B cell (primary cell): ENCODE measurements around the gene GSE1. TPM values are rescaled to one million over a fixed set of nuclear protein-coding genes. Genes with fewer than 3 reads are reported as not detected.

Experiments used
- ATAC-seq: fragments of 200-7000 bp; cut with Tn5 transposase; one replicate; pipeline ENCODE4 v1.10.0; 2021; ENCODE audit warnings: low read depth, mild to moderate bottlenecking, moderate number of reproducible peaks, moderate library complexity
- CTCF ChIA-PET: fragments of 350-600 bp; sonication (Branson Sonifier 250); formaldehyde crosslinking; loops from one replicate; lab custom pipeline; 2021; ENCODE audit warnings: antibody characterized with exemption, inconsistent platforms; lab: Charles Lee
- POLR2A ChIA-PET: fragments of 350-600 bp; sonication (Branson Sonifier 250); formaldehyde crosslinking; loops from one replicate; lab custom pipeline; 2021; ENCODE audit warnings: antibody characterized with exemption; lab: Charles Lee
- DNase-seq: peaks from one replicate; pipeline ENCODE4 v3.0.0; 2013
- H2AFZ ChIP-seq: 2 replicates; pipeline ENCODE4 v1.6.1; 2012; ENCODE audit warnings: mild to moderate bottlenecking, low read depth, low read length; ENCODE audit not compliant: insufficient read depth, poor library complexity, severe bottlenecking
- H3K27ac ChIP-seq, 2 donors: 1 replicate in 1 of 2; 2 replicates in 1 of 2; pipeline ENCODE4 v1.5.1; 2012 to 2013; ENCODE audit warnings: low read length in 2 of 2, mild to moderate bottlenecking in 2 of 2, moderate library complexity in 1 of 2
- H3K27me3 ChIP-seq, 4 experiments: fragments of 200-600 bp in 1 of 4; sonication (generic) in 1 of 4; replicated peaks in 1 of 4; 1 replicate in 2 of 4; 2 replicates in 2 of 4; pipeline versions ENCODE4 v1.6.1 to v1.7.0; 2013 to 2016; ENCODE audit warnings: low read length in 3 of 4, mild to moderate bottlenecking in 2 of 4, mixed read lengths in 1 of 4, moderate library complexity in 1 of 4; ENCODE audit not compliant: insufficient read depth in 4 of 4, control insufficient read depth in 3 of 4; ENCODE audit errors: control extremely low read depth in 1 of 4
- H3K36me3 ChIP-seq, 2 experiments: replicated peaks in 1 of 2; 1 replicate in 1 of 2; 2 replicates in 1 of 2; pipeline versions ENCODE4 v1.6.1 to v1.7.1; 2013; ENCODE audit warnings: low read length in 1 of 2; ENCODE audit not compliant: insufficient read depth in 2 of 2, control insufficient read depth in 1 of 2; ENCODE audit errors: control extremely low read depth in 1 of 2, extremely low read depth in 1 of 2
- H3K4me1 ChIP-seq, 2 donors: fragments of 200-600 bp in 1 of 2; sonication (generic) in 1 of 2; 1 replicate in 1 of 2; 2 replicates in 1 of 2; pipeline versions ENCODE4 v1.5.1 to v1.6.1; 2013 to 2017; ENCODE audit warnings: low read length in 2 of 2; ENCODE audit not compliant: control insufficient read depth in 2 of 2, insufficient read depth in 2 of 2
- H3K4me2 ChIP-seq: replicated peaks from 2 replicates; pipeline ENCODE3; 2012; ENCODE audit warnings: mild to moderate bottlenecking, low read depth, low read length; ENCODE audit not compliant: poor library complexity, severe bottlenecking
- H3K4me3 ChIP-seq, 5 experiments: fragments of 200-600 bp in 1 of 5; sonication (generic) in 1 of 5; 1 replicate in 3 of 5; 2 replicates in 2 of 5; pipeline versions ENCODE4 v1.5.1 to v1.7.0; 2011 to 2016; ENCODE audit warnings: low read length in 4 of 5, mild to moderate bottlenecking in 4 of 5, low read depth in 2 of 5, control low read depth in 1 of 5, moderate library complexity in 1 of 5; ENCODE audit not compliant: insufficient read depth in 1 of 5; ENCODE audit errors: control extremely low read depth in 1 of 5, extremely low read depth in 1 of 5
- H3K79me2 ChIP-seq: fragments of 200-600 bp; sonication (generic); one replicate; pipeline ENCODE4 v1.6.0; 2016; ENCODE audit warnings: low read length; ENCODE audit not compliant: control insufficient read depth, insufficient read depth
- H3K9ac ChIP-seq: fragments of 200-600 bp; sonication (generic); 2 replicates; pipeline ENCODE4 v1.6.1; 2017; ENCODE audit warnings: mild to moderate bottlenecking, low read length, moderate library complexity
- H3K9me3 ChIP-seq, 3 donors: one replicate each; pipeline versions ENCODE4 v1.6.1 to v1.7.1; 2013; ENCODE audit warnings: low read length in 2 of 3; ENCODE audit not compliant: control insufficient read depth in 2 of 3, insufficient read depth in 1 of 3; ENCODE audit errors: control extremely low read depth in 1 of 3
- H4K20me1 ChIP-seq: 2 replicates; pipeline ENCODE4 v1.6.0; 2012; ENCODE audit warnings: mild to moderate bottlenecking, low read length; ENCODE audit not compliant: insufficient read depth, control insufficient read depth, poor library complexity, severe bottlenecking
- H3K27ac Mint-ChIP-seq: one replicate; pipeline ENCODE4 v1.8.0; 2021; ENCODE audit warnings: mixed read lengths
- H3K27me3 Mint-ChIP-seq: one replicate; pipeline ENCODE4 v1.8.0; 2021; ENCODE audit warnings: mixed read lengths
- H3K4me1 Mint-ChIP-seq: one replicate; pipeline ENCODE4 v1.8.0; 2021; ENCODE audit warnings: mixed read lengths
- H3K4me3 Mint-ChIP-seq: one replicate; pipeline ENCODE4 v1.8.0; 2021; ENCODE audit warnings: mixed read lengths
- H3K9me3 Mint-ChIP-seq: one replicate; pipeline ENCODE4 v1.8.0; 2022; ENCODE audit warnings: mixed read lengths; ENCODE audit not compliant: insufficient read depth
- EZH2 ChIP-seq: IDR thresholded peaks from 2 replicates; pipeline ENCODE4 v1.6.1; 2012; ENCODE audit warnings: borderline replicate concordance, low read depth, mild to moderate bottlenecking, moderate library complexity, low read length; ENCODE audit not compliant: insufficient read depth, poor library complexity, severe bottlenecking
- WGBS: methylation state at CpG from one replicate; pipeline ENCODE4 v1.1.5; 2013; ENCODE audit warnings: missing lambda C conversion rate; ENCODE audit not compliant: insufficient coverage; 5-methylcytosine and 5-hydroxymethylcytosine counted together
- intact Hi-C: fragments of 100-400 bp; cut with micrococcal nuclease; formaldehyde crosslinking; loops from one replicate; pipeline ENCODE4 v1.10.0; 2022
- polyA plus RNA-seq: library from polyadenylated mRNA; depleted of rRNA; stranded (reverse); fragments of >200 nt; gene quantifications from 2 replicates; pipeline ENCODE4 v1.2.3, GENCODE V29; 2012
- total RNA-seq, 2 donors: library from RNA; stranded (reverse); fragments of 120-200 nt in 1 of 2; gene quantifications; 1 replicate in 1 of 2; 2 replicates in 1 of 2; pipeline versions ENCODE4 v1.2.3 to v1.2.4, GENCODE V29; 2013 to 2022
- TF ChIP-seq, protein P1 (sequence below): fragments of 200-600 bp; IDR thresholded peaks from one replicate; pipeline ENCODE4 v1.8.0; 2022; ENCODE audit warnings: antibody characterized with exemption, mild to moderate bottlenecking

The GSE1 gene
- total and polyA plus RNA-seq, 2 donors (not counting 1 experiment from before 2014, with no cell fraction given): 57.3 to 76.1 TPM

GRCh38 chr16:85661740-85662481, 48.8 kb downstream of the GSE1 start:
- POLR2A ChIA-PET: no interaction called here
- no peak overlapping the region for H3K4me2 ChIP-seq
- H3K4me1 ChIP-seq: no peaks in the 10 kb centered on the region
- Mint-ChIP-seq H3K4me3 (no peak overlapping the region), H3K27ac (no peak overlapping the region), H3K9me3 (no peaks in the 10 kb centered on the region), H3K4me1 (peaks cover 4% of the 10 kb centered on the region), H3K27me3 (no peaks in the 10 kb centered on the region)
- ATAC-seq (no peak), DNase-seq (no peak)
- H3K9ac ChIP-seq: no peak overlapping the region
- no peak overlapping the region for H2AFZ ChIP-seq
- no peak overlapping the region for H3K4me3 ChIP-seq
- H3K79me2 ChIP-seq: peaks cover 12% of the 10 kb centered on the region
- no peaks in the 10 kb centered on the region for H3K9me3 ChIP-seq
- 96% methylated on average over 25 of the region's 26 CpGs for WGBS
- H3K36me3 ChIP-seq: peaks cover 3 to 87% of the 10 kb centered on the region in 2 experiments
- H4K20me1 ChIP-seq: peaks cover 60% of the 10 kb centered on the region
- CTCF ChIA-PET: interaction anchor here (1.4 to 6.7 kb wide), 3 partner anchors 55 to 99 kb away, joined by 4 to 58 read pairs (median 45); no protein-coding TSS in a partner anchor
- H3K27me3 ChIP-seq: no peaks in the 10 kb centered on the region
- intact Hi-C loops: no loop called here
- no peak overlapping the region for H3K27ac ChIP-seq
- no peak for TF ChIP-seq EZH2
- TF ChIP-seq, protein P1, sequence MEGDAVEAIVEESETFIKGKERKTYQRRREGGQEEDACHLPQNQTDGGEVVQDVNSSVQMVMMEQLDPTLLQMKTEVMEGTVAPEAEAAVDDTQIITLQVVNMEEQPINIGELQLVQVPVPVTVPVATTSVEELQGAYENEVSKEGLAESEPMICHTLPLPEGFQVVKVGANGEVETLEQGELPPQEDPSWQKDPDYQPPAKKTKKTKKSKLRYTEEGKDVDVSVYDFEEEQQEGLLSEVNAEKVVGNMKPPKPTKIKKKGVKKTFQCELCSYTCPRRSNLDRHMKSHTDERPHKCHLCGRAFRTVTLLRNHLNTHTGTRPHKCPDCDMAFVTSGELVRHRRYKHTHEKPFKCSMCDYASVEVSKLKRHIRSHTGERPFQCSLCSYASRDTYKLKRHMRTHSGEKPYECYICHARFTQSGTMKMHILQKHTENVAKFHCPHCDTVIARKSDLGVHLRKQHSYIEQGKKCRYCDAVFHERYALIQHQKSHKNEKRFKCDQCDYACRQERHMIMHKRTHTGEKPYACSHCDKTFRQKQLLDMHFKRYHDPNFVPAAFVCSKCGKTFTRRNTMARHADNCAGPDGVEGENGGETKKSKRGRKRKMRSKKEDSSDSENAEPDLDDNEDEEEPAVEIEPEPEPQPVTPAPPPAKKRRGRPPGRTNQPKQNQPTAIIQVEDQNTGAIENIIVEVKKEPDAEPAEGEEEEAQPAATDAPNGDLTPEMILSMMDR: no peak

DNA sequence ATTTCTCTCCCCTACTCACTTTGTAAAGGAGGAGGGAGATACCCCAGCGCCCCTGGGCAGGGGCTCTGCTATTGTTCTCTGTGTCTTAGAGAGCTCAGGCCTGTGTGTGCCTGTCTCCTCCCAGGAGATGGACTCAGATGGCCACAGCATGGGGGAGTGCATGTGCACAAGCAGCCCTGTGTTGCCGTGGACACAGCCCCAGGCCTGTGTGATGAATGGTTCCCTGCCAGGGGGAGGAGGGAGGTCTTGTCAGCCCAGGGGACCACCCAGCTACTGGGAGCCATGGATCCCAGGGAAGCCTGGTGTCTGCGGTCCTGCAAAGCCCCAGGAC, 49.3 kb downstream of the GSE1 start:
- Histone ChIP-seq H3K36me3 (peaks cover 3 to 87% of the 10 kb centered on the region in 2 experiments), H3K4me3 (no peak overlapping the region), H3K79me2 (peaks cover 12% of the 10 kb centered on the region), H3K4me2 (no peak overlapping the region), H3K4me1 (no peaks in the 10 kb centered on the region), H2AFZ (no peak overlapping the region), H3K27ac (no peak overlapping the region), H4K20me1 (peaks cover 55% of the 10 kb centered on the region), H3K27me3 (no peaks in the 10 kb centered on the region), H3K9ac (no peak overlapping the region), H3K9me3 (no peaks in the 10 kb centered on the region)
- ChIA-PET CTCF (interaction anchor here (1.4 to 6.7 kb wide), 2 partner anchors 55 to 98 kb away, joined by 4 to 45 read pairs; no protein-coding TSS in a partner anchor), POLR2A (no interaction called here)
- Mint-ChIP-seq H3K9me3 (no peaks in the 10 kb centered on the region), H3K27me3 (no peaks in the 10 kb centered on the region), H3K4me1 (peaks cover 4% of the 10 kb centered on the region), H3K27ac (no peak overlapping the region), H3K4me3 (no peak overlapping the region)
- 95% methylated on average over 3 of the region's 3 CpGs for WGBS
- TF ChIP-seq EZH2: no peak
- TF ChIP-seq, protein P1: no peak
- ATAC-seq: no peak
- intact Hi-C loops: no loop called here
- DNase-seq: no peak
